GM06990 (cell line): Measurements from ENCODE around the gene ADGRL3.

Experiments
- DNase-seq: peaks from one replicate; pipeline ENCODE4 v3.0.0-alpha.2; 2011; ENCODE audit not compliant: insufficient read length; ENCODE audit errors: extremely low read depth
- H3K27me3 ChIP-seq: replicated peaks from 2 replicates; pipeline ENCODE4 v1.6.0; 2011; ENCODE audit warnings: low read length; ENCODE audit not compliant: control insufficient read depth, insufficient read depth
- H3K36me3 ChIP-seq: 2 replicates; pipeline ENCODE4 v1.5.1; 2011; ENCODE audit warnings: low read length; ENCODE audit not compliant: control insufficient read depth, insufficient read depth
- H3K4me3 ChIP-seq: replicated peaks from 2 replicates; pipeline ENCODE4 v1.5.1; 2011; ENCODE audit warnings: low read depth, mild to moderate bottlenecking, control low read depth, low read length
- TF ChIP-seq, protein P1 (sequence below): IDR thresholded peaks from 2 replicates; pipeline ENCODE4 v1.5.1; 2011; ENCODE audit warnings: low read length, control low read depth, mild to moderate bottlenecking, inconsistent platforms; ENCODE audit not compliant: insufficient read depth, poor library complexity, severe bottlenecking

Gene ADGRL3

DNA sequence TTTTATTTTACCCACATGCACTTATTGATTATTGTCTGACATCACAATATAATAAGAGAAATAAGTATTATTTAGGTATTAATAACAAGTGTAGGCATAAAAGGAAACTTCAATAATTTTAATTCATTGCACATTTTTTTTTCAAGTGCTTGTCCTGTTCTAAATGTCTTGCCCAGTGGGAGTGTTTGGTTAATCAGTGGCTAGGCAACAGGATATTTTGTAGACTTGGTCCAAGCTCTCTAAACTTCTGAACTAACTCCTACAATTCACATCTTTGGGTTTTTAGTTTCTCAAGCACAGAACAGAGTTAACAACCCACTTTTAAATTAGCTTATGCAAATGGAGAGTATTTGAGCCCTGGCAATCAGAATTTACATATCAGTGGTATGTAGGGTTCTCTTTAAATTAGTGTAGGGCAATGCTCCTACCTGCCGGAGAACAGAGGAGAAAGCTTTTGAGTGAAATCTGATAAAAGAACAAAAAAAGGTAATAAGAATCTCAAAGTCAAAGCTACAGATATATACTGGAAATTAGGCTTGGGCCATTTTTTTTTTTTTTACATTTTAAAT, 353.5 kb downstream of the ADGRL3 start:
- no peak for DNase-seq
- Histone ChIP-seq H3K4me3 (no peak overlapping the region), H3K36me3 (no peaks in the 10 kb centered on the region), H3K27me3 (no peaks in the 10 kb centered on the region)
- TF ChIP-seq, protein P1, sequence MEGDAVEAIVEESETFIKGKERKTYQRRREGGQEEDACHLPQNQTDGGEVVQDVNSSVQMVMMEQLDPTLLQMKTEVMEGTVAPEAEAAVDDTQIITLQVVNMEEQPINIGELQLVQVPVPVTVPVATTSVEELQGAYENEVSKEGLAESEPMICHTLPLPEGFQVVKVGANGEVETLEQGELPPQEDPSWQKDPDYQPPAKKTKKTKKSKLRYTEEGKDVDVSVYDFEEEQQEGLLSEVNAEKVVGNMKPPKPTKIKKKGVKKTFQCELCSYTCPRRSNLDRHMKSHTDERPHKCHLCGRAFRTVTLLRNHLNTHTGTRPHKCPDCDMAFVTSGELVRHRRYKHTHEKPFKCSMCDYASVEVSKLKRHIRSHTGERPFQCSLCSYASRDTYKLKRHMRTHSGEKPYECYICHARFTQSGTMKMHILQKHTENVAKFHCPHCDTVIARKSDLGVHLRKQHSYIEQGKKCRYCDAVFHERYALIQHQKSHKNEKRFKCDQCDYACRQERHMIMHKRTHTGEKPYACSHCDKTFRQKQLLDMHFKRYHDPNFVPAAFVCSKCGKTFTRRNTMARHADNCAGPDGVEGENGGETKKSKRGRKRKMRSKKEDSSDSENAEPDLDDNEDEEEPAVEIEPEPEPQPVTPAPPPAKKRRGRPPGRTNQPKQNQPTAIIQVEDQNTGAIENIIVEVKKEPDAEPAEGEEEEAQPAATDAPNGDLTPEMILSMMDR, result no peak

DNA sequence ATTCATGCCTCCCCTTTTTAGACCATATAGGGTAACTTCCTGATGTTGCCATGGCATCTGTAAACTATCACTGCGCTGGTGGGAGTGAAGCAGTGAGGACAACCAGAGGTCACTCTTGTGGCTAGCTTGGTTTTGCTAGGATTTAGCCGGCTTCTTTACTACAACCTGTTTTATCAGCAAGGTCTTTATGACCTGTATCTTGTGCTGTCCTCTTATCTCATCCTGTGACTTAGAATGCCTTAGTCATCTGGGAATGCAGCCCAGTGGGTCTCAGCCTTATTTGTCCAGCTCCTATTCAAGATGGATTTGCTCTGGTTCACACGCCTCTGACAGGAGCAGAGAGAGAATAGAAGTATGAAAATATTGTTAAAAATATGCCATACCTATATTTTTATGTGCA, 355.7 kb downstream of the ADGRL3 start:
- DNase-seq, result no peak
- TF ChIP-seq, protein P1, result no peak
- H3K36me3 ChIP-seq, result no peaks in the 10 kb centered on the region

DNA sequence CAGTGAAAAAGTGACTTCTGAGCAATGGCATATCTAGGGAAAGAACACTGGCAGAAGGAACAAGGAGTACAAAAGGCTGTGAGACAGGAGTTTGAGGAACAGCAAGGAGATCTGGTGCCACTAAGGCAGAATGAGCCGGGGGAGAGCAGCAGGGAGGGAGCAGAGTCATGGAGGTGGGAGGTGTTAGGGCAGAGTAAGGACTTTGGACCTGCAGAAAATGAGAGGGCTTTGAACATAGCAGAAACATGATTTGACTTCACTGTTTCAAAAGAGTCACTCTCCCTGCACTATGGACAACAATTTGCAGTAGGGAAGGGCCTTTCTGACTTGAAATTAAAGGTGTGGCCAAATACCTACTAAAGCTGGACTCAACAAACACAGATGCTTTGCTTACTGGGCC, 356.2 kb downstream of the ADGRL3 start:
- TF ChIP-seq, protein P1, result no peak
- Histone ChIP-seq H3K27me3 (no peaks in the 10 kb centered on the region), H3K4me3 (no peak overlapping the region), H3K36me3 (no peaks in the 10 kb centered on the region)
- DNase-seq, result no peak

More for the DNA sequence above, 355.7 kb downstream of the ADGRL3 start:
- H3K27me3 ChIP-seq, result no peaks in the 10 kb centered on the region
- no peak overlapping the region for H3K4me3 ChIP-seq

DNA sequence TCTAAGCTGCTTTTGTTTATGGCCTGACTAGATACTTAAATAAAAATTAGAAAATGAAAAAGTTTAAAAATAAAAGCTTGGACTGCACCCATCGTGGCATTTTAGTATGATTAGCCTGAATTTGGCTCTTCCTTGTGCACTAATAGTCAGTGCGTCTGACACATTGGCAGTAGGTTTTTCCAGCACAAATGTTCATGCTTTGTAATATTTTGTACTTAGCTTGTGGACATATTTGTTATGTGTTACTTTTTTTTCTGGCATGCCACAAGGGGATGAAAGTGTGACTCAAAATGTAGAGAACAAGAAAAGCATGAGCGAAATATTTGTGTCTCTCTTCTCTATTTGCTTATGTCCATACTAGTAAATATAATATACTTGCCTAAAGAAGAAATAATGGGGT, 359.3 kb downstream of the ADGRL3 start:
- TF ChIP-seq, protein P1, result no peak
- no peaks in the 10 kb centered on the region for H3K27me3 ChIP-seq
- H3K4me3 ChIP-seq, result no peak overlapping the region
- no peaks in the 10 kb centered on the region for H3K36me3 ChIP-seq
- no peak for DNase-seq

DNA sequence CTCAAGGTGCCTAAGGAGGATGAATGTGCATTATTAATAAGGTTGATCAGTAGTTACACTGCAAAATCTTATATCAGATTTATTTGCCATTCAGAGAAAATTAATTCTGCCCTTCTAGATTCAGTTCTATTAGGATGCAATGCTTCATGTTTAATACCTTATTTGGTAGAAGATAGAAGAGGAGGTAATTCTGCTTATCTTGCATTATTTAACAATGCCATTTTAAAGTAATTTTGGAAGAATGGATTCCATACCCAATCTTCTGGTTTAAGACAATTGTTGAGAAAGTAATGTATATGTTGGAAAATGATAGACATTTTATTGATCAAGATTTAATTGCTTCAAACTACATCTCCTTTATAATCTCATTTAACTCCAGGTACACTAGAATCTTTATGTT, 360.9 kb downstream of the ADGRL3 start:
- Histone ChIP-seq H3K4me3 (no peak overlapping the region), H3K27me3 (no peaks in the 10 kb centered on the region), H3K36me3 (no peaks in the 10 kb centered on the region)
- no peak for DNase-seq
- TF ChIP-seq, protein P1, result no peak
